Subcutaneous adipose tissue (tissue), 4 donors: Measurements from ENCODE around the gene CDH4. TPM values are rescaled to one million over a fixed set of nuclear protein-coding genes. Genes with fewer than 3 reads are reported as not detected.

Source experiments
- CTCF ChIP-seq: fragments of 450-650 bp; IDR thresholded peaks from one replicate; pipeline ENCODE4 v1.5.1; 2016; ENCODE audit warnings: low read depth, mild to moderate bottlenecking, control low read depth, antibody characterized with exemption, moderate library complexity
- total RNA-seq, 4 donors: library from RNA; depleted of rRNA; stranded (reverse); fragments of >200 nt; gene quantifications; one replicate each; pipeline ENCODE4 v1.1.0, GENCODE V29; 2016

The CDH4 gene
- total RNA-seq, 4 donors from 2014 or later = not detected

- TF ChIP-seq CTCF = no peak
Measured at GRCh38 chr20:61399433-61399832, 147.4 kb downstream of the CDH4 start.

- no peak for TF ChIP-seq CTCF
Measured at GRCh38 chr20:61400499-61400898, 148.4 kb downstream of the CDH4 start.

GRCh38 chr20:61404303-61404702 lies 152.2 kb downstream of the CDH4 start:
- TF ChIP-seq CTCF = no peak

- no peak for TF ChIP-seq CTCF
Measured at GRCh38 chr20:61405007-61405406, 152.9 kb downstream of the CDH4 start.

GRCh38 chr20:61407561-61407960 lies 155.5 kb downstream of the CDH4 start:
- TF ChIP-seq CTCF = no peak

- no peak for TF ChIP-seq CTCF
Measured at GRCh38 chr20:61408951-61409740, 157.1 kb downstream of the CDH4 start.

- TF ChIP-seq CTCF = no peak
Measured at GRCh38 chr20:61411743-61412142, 159.7 kb downstream of the CDH4 start.
